Measurements from ENCODE around the gene SIK1. TPM values are rescaled to one million over a fixed set of nuclear protein-coding genes. Genes with fewer than 3 reads are reported as not detected.
"Not testable (repeated sequence)": the region's sequence is repeated elsewhere in the genome, so short reads cannot be mapped to it uniquely, and the experiment has no call there.

Gene SIK1
- total RNA-seq, 1 donor from 2014 or later = 2.7 TPM

DNA sequence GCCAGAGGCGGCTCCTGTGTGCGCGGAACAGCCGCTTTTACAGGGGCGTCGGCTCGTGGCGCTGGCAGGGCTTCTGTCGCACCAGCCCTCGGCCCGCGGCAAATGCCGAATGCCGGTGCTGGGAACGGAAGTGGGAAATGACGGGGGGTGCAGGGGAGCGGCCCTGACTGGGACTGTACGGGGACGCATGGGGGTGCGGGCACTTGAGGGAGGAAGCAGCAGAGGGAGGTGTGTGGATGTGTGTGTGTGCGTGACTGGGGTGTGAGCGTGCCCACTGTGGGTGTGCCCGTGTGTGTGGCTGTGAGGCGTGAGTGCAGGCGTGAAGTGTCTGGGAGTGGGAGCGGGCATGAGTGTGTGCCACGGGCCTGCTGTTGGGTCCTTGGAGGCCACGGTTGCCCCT, 17.6 kb upstream of the SIK1 start:
- H3K4me3 ChIP-seq (ENCODE audit: low read depth, low read length); DNase-seq (ENCODE audit: low read depth): not testable (repeated sequence)

DNA sequence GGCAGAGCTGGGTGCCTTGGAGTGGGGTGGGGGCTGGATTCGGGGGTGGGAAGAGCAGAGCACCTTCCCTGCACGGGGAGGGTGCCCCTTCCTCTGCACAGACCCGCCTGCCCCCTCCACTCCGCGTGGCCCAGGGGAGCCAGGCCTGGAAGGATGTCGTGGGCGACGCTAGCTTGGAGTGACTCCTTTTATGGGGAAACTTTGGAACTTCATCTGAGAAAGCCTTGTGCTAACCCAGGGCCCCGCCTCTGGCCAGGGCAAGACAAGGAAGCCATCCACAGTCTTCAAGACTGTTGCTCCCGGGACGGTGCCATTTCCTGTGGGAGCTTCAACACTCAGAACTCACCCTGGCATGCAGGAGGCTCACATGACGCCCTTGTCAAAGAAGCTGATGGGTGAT, 15.6 kb upstream of the SIK1 start:
- DNase-seq (ENCODE audit: low read depth) = not testable (repeated sequence)

GRCh38 chr21:43440835-43441727, 14.2 kb upstream of the SIK1 start:
- not testable (repeated sequence) for H3K4me3 ChIP-seq (ENCODE audit: low read depth, low read length); DNase-seq (ENCODE audit: low read depth)

More for the DNA sequence above, 15.6 kb upstream of the SIK1 start:
- H3K4me3 ChIP-seq (ENCODE audit: low read depth, low read length) = not testable (repeated sequence)

GRCh38 chr21:43439316-43440075, 12.6 kb upstream of the SIK1 start:
- DNase-seq (ENCODE audit: low read depth) = not testable (repeated sequence)

GRCh38 chr21:43436272-43436671, 9.3 kb upstream of the SIK1 start:
- DNase-seq (ENCODE audit: low read depth); H3K4me3 ChIP-seq (ENCODE audit: low read depth, low read length): not testable (repeated sequence)

More at GRCh38 chr21:43439316-43440075, 12.6 kb upstream of the SIK1 start:
- not testable (repeated sequence) for H3K4me3 ChIP-seq (ENCODE audit: low read depth, low read length)

DNA sequence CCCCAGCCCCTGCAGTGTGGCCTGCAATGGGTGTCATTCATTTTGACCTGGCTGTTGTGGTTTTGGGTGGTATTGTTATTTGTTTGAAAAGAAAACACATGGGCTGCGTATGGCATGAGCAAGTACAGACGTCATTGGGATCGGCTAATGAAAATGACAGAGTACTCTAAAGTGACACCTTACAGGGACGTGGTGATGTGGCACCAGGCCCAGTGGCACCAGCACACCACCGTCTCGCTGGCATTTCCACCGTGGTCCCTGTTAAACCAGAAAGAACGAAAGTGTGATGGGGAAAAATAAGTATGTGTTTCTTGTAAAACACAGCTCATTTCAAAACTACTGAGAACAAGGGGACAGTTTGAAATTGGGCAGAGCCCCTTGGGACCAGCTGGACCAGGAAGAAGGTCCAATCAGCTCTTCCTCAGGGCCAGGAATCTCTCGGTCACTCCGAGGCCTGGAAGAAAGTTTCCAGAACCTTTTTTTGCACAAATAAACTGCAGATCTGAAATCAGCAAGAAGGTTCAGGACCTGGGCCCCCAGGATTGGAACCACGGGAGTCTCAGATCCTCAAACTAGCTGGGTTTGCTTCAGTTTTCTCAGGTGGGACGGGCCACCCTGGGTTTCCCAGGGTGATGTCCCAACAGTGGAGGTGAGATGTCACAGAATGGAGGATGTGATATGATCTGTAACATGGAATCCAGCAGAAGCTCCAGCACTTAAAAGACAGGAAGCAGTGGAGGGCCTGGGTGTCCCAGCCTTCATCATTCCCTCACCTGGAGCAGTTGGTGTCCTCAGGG, 6.6 kb upstream of the SIK1 start:
- H3K4me3 ChIP-seq (ENCODE audit: low read depth, low read length); DNase-seq (ENCODE audit: low read depth): not testable (repeated sequence)

DNA sequence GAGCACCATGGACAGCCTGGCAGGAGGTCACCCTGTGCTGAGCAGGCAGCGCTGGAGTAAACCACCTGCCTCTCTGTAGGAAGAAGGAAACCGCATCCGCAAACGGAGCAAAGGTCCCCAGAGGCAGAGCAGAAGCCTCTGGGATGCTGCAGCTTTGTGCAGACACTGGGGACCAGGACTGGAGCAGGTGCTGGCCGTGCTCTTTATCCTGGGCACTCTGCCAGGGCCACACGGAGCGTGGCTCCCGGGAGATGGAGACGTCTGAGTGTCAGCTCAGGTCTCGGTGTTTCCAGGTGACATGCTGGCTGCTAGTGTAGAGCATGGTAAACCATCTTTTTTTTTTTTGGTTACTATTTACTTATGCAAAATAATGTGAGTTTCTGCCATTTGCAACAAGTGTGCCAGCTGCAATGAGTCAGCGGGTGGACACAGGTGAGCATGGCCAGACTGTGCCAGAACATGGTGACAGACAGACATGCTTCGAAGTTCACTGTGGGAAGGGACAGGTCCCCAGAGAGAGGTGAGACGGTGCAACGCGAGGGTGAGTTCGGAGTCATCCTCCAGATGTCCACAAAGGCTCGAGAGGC, 4.0 kb upstream of the SIK1 start:
- H3K4me3 ChIP-seq (ENCODE audit: low read depth, low read length); DNase-seq (ENCODE audit: low read depth): not testable (repeated sequence)

GRCh38 chr21:43428964-43429363, 2.0 kb upstream of the SIK1 start:
- DNase-seq (ENCODE audit: low read depth); H3K4me3 ChIP-seq (ENCODE audit: low read depth, low read length): not testable (repeated sequence)

- not testable (repeated sequence) for H3K4me3 ChIP-seq (ENCODE audit: low read depth, low read length); DNase-seq (ENCODE audit: low read depth)
Observed at GRCh38 chr21:43427242-43427559, 270 bp upstream of the SIK1 start.

- not testable (repeated sequence) for DNase-seq (ENCODE audit: low read depth); H3K4me3 ChIP-seq (ENCODE audit: low read depth, low read length)
Observed at GRCh38 chr21:43426004-43426403, 927 bp downstream of the SIK1 start.

DNA sequence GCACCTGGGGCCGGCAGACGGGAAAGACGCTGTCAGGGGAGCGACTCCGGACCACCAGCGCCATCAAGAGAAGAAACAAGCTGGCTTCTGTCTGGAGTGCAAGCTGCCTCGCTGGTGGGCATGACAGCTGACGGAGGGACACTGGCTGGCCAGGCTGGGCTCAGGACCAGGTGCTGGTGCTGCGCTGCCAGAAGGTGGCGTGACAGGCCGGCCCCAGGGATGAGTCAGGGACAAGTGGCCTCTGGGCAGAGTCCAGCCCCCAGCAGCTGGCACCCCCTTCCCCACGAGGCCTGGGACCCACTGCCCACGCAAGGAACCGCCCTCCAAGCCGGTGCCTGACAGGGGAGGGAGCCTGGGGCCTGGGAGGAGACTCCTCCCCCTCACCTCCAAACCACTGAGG, 7.5 kb downstream of the SIK1 start:
- DNase-seq (ENCODE audit: low read depth) = not testable (repeated sequence)

GRCh38 chr21:43414576-43414975, 12.4 kb downstream of the SIK1 start:
- not testable (repeated sequence) for H3K4me3 ChIP-seq (ENCODE audit: low read depth, low read length); DNase-seq (ENCODE audit: low read depth)

More for the DNA sequence above, 7.5 kb downstream of the SIK1 start:
- H3K4me3 ChIP-seq (ENCODE audit: low read depth, low read length) = not testable (repeated sequence)

GRCh38 chr21:43412020-43412788, 14.7 kb downstream of the SIK1 start:
- H3K4me3 ChIP-seq (ENCODE audit: low read depth, low read length); DNase-seq (ENCODE audit: low read depth): not testable (repeated sequence)

DNA sequence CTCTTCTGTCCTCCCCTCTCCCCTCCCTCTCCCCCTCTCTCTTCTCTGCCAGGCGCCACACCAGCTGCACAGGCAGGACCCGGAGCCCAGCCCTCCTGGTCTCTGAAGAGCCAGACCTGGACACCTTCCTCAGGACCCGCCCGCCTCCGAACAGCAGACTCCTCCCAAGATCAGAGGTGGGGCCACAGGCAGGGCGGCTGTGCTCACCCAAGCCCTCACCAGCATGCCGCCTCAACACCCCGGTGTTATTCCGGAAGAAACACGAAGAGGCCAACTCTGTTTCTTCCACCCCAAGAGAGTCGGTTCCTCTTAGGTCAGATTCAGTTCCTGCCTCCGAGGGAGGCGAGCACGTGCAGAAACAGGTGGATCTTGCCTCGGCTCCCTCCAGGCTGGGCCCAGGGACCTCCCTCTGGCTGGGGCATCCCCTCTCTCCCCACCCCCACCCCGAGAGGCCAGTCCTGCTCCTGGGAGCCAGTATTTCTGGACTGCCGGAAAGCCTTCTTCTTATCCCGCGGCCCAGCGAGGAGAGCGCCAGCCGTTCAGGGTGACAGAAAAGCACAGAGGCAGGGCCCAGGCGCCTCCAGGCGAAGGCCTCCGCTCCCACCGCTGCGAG, 16.4 kb downstream of the SIK1 start:
- not testable (repeated sequence) for DNase-seq (ENCODE audit: low read depth); H3K4me3 ChIP-seq (ENCODE audit: low read depth, low read length)

- H3K4me3 ChIP-seq (ENCODE audit: low read depth, low read length); DNase-seq (ENCODE audit: low read depth): not testable (repeated sequence)
Observed at GRCh38 chr21:43407139-43407538, 19.8 kb downstream of the SIK1 start.

GRCh38 chr21:43404450-43404849, 22.5 kb downstream of the SIK1 start:
- not testable (repeated sequence) for H3K4me3 ChIP-seq (ENCODE audit: low read depth, low read length)

DNA sequence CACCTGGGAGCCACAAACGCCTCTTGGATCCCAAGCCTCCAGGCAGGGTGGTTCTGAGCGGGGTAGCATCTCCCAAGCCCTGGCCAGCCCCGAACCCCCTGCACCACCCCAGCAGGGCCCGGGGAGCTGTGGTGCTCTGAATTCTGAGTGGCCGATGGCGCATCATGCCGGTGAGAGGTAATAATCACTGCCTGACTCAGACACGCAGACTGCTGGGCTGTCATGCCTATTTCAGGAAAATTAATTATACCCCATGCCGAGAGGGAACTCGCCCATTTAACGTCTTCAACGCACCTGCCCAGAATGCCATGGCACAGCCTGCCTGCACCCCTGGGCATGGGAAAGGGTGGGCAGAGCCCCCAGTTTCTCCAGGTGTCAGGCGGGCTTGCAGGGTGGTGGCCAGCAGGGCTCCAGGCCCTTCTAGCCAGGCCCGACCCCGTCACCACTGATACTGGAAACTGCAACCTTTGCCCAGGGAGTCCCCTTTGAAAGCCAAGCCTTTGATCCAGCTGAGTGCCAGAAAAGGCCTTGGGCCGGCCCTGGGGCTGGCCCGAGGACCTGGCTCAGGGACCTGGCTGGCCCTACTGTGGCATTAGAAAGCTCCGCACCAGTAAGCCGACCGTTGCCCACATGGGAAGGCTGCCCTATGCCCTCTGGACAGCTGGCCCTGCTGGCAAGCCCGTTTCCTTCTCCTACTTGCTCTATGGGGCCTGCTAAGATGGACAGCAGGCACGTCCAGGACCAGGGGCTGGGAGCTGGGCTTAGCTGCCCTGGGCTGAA, 23.1 kb downstream of the SIK1 start:
- not testable (repeated sequence) for H3K4me3 ChIP-seq (ENCODE audit: low read depth, low read length)

More at GRCh38 chr21:43404450-43404849, 22.5 kb downstream of the SIK1 start:
- DNase-seq (ENCODE audit: low read depth) = not testable (repeated sequence)

More for the DNA sequence above, 23.1 kb downstream of the SIK1 start:
- DNase-seq (ENCODE audit: low read depth) = not testable (repeated sequence)
